Ramos (cell line): Measurements from ENCODE around the gene GALNT2.

Experiments used
- in situ Hi-C: fragments of 300-500 bp; cut with MboI; formaldehyde crosslinking; loops from one replicate; pipeline ENCODE4 v1.14.3; 2022; ENCODE audit warnings: low sequenced_read_pairs; ENCODE audit not compliant: unreplicated experiment

GALNT2 gene

DNA sequence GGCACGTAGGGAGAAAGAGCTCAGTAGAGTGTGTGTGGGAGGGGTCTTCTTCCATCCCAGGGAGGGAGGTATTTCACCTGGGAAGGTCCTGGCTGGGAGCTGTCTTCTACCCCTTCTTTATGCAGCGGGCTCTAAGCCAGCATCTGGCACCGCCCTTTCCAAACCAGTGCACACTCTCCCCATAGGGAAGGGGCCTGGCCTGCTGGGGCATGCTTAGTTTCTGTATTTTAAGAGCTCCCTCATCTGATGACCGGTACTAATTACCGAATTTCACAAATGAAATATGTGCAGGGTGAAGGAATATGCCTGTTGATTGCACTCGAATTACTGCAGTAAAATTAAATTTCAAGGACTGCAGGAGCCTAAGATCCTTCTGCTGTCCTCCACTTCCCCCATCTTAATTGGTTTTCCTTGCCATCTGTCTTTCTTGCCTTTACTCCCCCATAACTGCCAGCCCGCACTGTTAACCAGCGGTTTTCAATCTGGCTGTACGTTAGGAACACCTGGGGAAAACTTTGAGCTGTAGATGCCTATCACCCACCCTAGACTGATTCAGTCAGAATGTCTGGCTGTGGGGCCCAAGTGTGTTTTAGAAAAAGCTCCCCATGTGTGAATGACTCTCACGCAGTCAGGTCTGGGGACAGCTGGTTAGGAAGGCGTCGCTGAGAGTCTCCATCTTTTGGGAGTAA lies 20.1 kb downstream of the GALNT2 start:
- in situ Hi-C loops, result no loop called here

GRCh38 chr1:230087717-230088105 lies 20.7 kb downstream of the GALNT2 start:
- in situ Hi-C loops, result no loop called here

DNA sequence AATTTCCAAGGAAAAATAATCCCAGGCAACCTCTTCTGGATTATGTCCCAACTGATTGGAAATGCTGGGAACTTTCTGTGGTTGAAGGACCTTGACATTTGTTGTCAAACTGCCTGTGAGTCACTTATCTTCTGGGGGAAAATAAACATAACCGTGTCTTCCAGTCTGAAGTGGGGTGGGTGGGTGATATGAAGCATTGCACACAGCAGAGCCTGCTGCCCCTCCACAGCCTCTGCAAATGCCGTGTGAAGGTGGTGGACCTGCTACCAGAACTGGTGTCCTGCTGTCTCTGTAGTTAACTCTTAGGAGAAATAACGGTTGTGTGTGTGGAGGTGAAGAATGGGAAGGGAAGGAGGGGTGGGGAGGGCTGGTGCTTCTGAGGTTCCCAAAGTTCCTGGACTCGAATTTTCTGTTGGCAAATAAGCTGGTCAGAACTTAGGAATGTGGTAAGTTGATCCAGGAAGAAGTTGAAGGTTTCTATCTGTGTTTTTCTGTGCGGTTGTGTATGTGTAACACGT lies 23.2 kb downstream of the GALNT2 start:
- in situ Hi-C loops, result no loop called here

DNA sequence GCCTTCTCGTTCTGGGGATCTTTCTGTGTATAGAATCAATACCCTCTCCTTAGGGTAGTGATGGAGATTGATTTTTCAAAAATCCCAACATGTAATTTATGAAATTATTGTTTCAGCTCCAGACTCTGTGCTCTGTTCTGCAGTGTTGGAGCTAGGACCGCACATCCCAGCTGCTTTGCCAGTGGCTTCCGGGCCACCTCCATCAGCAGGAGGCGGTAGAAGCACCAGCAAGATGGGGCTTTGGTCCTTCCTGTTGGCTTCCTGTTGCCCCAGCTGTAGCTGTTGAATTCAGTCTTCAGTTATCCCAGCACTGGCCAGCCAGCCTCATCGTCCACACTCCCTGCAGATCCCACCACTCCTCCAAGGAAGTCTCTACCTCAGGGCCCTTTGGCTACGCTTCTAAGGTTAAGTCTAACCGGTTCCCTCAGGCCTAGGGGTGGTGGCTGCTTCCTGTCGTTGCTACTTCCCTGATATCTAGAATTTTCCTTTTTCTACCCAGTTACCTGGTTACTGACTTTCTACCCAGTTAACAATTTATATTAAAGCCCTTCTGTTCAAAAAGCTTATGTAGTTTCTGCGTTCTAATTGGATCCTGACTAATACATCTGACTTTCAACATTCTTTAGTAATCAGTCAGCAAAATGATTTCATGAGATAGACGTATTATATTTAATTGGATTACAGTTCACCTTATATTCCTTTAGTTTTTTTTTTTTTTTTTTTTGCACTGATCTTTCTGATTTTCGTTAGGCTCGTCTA lies 24.6 kb downstream of the GALNT2 start:
- in situ Hi-C loops, result no loop called here

DNA sequence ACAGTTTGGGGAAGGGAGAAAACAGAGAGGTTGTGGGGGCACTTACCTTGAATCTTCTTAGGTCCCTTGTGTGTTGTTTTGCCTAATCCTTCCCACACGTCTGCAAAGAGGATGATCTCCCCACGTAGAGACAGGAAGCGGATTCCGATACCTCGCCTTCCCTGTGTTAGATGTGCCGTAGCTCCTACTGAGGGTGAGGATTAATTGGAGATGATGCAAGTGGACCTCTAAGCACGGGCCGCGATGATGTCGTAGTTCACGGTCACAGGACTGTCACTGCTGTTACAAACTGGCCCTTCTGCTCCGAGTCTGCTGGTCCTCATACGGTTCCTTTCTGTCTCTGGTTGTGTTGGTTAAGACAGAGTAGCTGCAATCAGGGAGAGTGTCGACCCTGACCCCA lies 27.7 kb downstream of the GALNT2 start:
- in situ Hi-C loops, result no loop called here

- in situ Hi-C loops, result no loop called here
Measured at GRCh38 chr1:230095938-230096337, 28.9 kb downstream of the GALNT2 start.

GRCh38 chr1:230097370-230097769 lies 30.3 kb downstream of the GALNT2 start:
- in situ Hi-C loops, result no loop called here

DNA sequence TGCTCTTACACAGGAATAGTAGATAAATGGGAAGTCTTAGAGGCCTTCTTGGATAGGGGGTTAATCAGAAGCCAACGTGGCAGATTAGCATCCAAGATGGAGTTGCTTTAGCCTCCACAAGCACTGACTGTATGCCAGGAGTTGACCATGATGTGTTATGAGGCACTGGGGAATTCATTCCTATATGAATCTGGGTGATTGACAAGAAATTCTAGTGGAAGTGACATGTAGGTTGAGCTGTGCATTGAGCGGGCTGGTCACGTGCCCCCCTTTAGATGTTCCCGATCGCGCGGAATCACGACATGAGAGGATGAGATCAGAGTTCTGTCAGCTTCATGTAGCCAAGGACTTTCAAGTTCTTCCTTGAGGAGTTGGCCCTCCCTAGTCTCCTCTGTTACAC lies 31.7 kb downstream of the GALNT2 start:
- in situ Hi-C loops, result no loop called here

GRCh38 chr1:230099465-230099864 lies 32.4 kb downstream of the GALNT2 start:
- in situ Hi-C loops, result no loop called here

DNA sequence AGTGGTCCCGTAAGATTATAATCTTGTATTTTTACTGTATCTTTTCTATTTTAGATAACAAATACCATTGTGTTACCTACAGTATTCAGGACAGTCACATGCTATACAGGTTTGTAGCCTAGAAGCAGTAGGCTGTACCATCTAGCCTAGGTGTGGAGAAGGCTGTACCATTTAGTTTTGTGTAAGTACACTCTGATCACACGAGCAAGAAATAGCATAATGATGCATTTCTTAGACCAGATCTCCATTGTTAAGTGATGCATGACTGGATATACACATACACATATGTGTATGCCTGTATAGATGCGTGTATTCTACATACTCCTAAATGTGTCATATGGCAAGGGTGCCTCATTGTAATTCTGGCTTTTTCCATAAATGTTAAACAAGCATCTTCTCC lies 33.9 kb downstream of the GALNT2 start:
- in situ Hi-C loops, result no loop called here

DNA sequence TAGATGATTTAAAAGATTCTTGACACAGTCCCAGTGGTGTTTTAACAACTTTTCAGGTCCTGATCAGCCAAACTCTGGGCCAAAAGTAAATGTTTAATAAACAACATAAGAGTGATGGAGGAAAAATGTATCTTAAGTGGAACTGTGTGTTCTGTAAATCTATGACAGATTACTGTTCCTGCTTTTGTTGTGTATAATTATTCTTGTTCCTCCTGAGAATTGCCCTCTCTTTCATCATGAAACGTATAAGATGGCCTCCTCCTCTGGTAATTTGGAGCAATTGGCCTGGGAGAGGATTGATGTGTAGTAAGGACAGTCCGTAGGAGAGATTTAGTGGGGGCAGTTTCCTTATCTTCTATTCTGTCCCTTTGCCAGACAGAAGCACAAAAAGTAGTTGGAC lies 34.5 kb downstream of the GALNT2 start:
- in situ Hi-C loops, result no loop called here

- in situ Hi-C loops, result no loop called here
Measured at GRCh38 chr1:230102046-230102445, 35.0 kb downstream of the GALNT2 start.

- in situ Hi-C loops, result no loop called here
Measured at GRCh38 chr1:230102472-230102871, 35.4 kb downstream of the GALNT2 start.

DNA sequence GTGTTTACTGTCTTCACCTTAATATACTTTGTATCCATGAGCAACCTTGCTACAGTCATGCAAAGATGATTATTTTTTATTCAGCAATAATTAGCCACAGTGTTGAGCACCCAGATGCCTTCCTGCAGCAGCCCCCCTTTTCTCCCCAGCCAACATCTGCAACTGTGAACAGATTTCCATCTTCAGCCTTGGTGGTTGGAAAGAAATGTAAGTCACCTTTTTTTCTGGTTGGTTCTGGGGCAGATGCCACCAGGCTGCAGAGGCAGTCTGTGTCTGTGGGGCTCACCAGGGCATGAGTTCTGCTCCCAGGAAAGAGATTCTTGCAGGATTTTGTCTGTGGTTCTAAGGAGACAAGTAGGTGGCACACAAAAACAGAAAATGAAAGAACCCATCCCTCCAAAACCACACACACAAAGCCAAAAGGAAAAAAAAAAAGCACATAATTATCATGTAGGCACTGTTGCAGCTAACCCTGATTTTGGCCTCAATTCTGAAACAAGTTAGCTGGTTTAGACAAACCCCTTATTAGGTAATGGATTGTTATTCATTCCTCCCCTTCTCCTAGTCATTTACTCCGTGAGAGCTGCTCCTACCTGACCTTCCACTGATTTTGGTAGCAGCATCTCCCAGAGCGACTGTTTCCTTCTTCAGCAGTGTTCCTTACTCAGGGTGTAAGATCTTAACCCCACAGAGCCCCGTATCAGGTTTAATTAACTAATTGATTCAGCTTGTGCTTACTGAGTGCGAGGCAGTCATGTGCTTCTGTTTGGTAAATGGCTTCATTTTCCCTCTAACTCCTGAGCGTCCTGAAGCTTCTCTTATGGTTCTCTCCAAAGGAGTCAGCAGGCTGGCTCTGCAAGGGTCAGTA lies 36.5 kb downstream of the GALNT2 start:
- in situ Hi-C loops, result no loop called here

- in situ Hi-C loops, result no loop called here
Measured at GRCh38 chr1:230104395-230105244, 37.6 kb downstream of the GALNT2 start.

DNA sequence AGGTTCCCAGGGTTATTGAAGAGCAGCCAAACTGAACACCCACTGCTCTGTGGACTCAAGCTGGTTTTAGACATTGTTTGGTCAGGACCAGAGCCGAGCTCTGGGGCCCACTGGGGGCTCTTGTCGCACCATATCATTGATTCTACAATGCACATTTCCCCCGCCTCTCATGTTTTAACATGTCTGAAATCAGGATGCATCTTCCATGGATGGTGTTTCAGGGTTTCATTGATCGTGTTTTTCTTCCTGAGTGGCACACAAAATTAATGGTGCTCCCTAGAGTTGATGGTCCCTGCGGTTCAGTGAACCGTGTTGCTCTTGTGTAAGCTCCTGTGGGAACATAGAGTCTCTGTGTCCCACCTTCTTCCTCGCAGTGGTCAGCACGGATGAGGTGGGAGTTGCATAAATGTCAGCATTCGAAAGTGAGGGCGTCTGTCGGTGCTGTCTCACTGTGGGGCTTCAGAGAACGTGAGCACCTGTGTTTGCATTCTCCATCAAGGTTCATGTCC lies 38.3 kb downstream of the GALNT2 start:
- in situ Hi-C loops, result no loop called here

DNA sequence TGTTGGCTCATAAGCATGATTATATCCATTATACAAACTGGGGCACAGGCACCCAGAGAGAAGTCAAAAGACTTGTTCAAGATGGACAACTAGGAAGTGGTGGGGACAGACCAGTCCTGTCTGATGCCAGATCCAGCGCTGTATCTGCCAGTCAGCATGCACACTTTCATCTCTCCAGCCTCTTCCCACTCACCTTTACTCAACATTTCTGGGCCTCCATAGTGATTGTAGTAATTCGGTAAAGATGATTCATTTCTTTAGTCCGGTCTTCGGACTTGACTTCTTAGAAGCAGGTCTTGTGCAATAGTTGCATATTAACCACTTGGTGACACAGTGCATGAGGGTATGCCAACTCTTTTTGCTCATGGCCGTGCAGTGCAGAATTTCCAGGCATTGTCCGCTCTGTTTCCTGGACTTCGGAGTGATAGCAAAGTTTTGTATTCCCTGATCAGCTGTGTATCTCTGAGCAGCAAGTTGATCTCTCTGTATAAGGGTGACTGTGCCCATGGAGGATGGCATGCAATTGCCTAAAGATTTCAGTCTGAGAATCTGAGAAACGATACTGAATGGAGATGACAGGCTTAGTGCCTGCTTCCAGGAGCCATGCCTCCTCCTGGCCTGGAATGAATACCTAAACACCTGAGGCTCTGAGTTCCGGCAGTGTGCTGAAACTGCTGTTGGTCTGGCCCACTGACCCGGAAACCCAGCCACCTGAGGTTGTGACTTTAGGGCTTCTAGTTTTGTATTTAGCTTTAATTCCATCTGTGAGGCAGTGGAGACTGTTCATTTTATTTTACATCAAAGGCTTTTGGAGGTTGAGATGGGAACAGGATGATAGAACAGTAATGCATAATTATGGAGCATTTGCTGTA lies 39.0 kb downstream of the GALNT2 start:
- in situ Hi-C loops, result no loop called here

GRCh38 chr1:230107941-230108340 lies 40.9 kb downstream of the GALNT2 start:
- in situ Hi-C loops, result no loop called here

- in situ Hi-C loops, result no loop called here
Measured at GRCh38 chr1:230108580-230108979, 41.5 kb downstream of the GALNT2 start.
